DOHH2 (cell line): Measurements from ENCODE around the gene PLEKHA1.

Experiments used
- H3F3A ChIP-seq: fragments of 200-600 bp; sonication (generic), shearing (Covaris generic); 2 replicates; pipeline ENCODE4 v1.6.0; 2016; ENCODE audit warnings: antibody characterized with exemption, mild to moderate bottlenecking; ENCODE audit not compliant: control insufficient read depth, insufficient read depth
- H3K27ac ChIP-seq: fragments of 200-600 bp; sonication (generic); 2 replicates; pipeline ENCODE4 v1.5.1; 2014; ENCODE audit warnings: low read depth, mild to moderate bottlenecking, low read length, moderate library complexity
- H3K27me3 ChIP-seq: fragments of 200-600 bp; sonication (generic); 2 replicates; pipeline ENCODE4 v1.6.1; 2014; ENCODE audit warnings: mild to moderate bottlenecking, low read length, mixed read lengths; ENCODE audit not compliant: control insufficient read depth
- H3K36me3 ChIP-seq: fragments of 200-600 bp; sonication (generic); 2 replicates; pipeline ENCODE4 v1.6.1; 2014; ENCODE audit warnings: mild to moderate bottlenecking, low read length, moderate library complexity, mixed read lengths; ENCODE audit not compliant: control insufficient read depth
- H3K4me1 ChIP-seq: fragments of 200-600 bp; sonication (generic); 2 replicates; pipeline ENCODE4 v1.6.1; 2014; ENCODE audit warnings: mild to moderate bottlenecking, low read length, mixed read lengths; ENCODE audit not compliant: control insufficient read depth
- H3K4me2 ChIP-seq: fragments of 200-600 bp; sonication (generic); 2 replicates; pipeline ENCODE4 v1.6.0; 2014; ENCODE audit warnings: mild to moderate bottlenecking, low read length, moderate library complexity
- H3K4me3 ChIP-seq: fragments of 200-600 bp; sonication (generic); 2 replicates; pipeline ENCODE4 v1.5.1; 2014; ENCODE audit warnings: mild to moderate bottlenecking, low read length, mixed read lengths
- H3K79me2 ChIP-seq: fragments of 200-600 bp; sonication (generic); 2 replicates; pipeline ENCODE4 v1.6.1; 2014; ENCODE audit warnings: mild to moderate bottlenecking, low read length, mixed read lengths; ENCODE audit not compliant: control insufficient read depth
- H3K9me2 ChIP-seq: fragments of 200-600 bp; sonication (generic); replicated peaks from 2 replicates; pipeline ENCODE4 v1.6.1; 2014; ENCODE audit warnings: mild to moderate bottlenecking, low read length, mixed read lengths; ENCODE audit not compliant: control insufficient read depth
- H3K9me3 ChIP-seq: fragments of 200-600 bp; sonication (generic); 2 replicates; pipeline ENCODE4 v1.6.1; 2014; ENCODE audit warnings: antibody characterized with exemption, low read length, mixed read lengths; ENCODE audit not compliant: control insufficient read depth, insufficient read depth
- H4K20me1 ChIP-seq: fragments of 200-600 bp; sonication (generic); 2 replicates; pipeline ENCODE4 v1.6.0; 2014; ENCODE audit warnings: low read depth, mild to moderate bottlenecking, antibody characterized with exemption, low read length, moderate library complexity; ENCODE audit not compliant: control insufficient read depth, insufficient read depth
- CTCF ChIP-seq: fragments of 200-600 bp; sonication (generic); IDR thresholded peaks from one replicate; pipeline ENCODE4 v1.5.1; 2014; ENCODE audit warnings: antibody characterized with exemption, mild to moderate bottlenecking, low read depth, low read length; ENCODE audit not compliant: poor library complexity, severe bottlenecking
- EZH2phosphoT487 ChIP-seq: fragments of 200-600 bp; sonication (generic); IDR thresholded peaks from 2 replicates; pipeline ENCODE4 v1.6.1; 2017; ENCODE audit warnings: borderline replicate concordance, mild to moderate bottlenecking, antibody characterized with exemption, low read length, moderate library complexity, mixed read lengths

Gene PLEKHA1

GRCh38 chr10:122338609-122339441 is 35.7 kb upstream of the PLEKHA1 start:
- Histone ChIP-seq H3K27me3 (peaks cover 7% of the 10 kb centered on the region; the same call in 1 of the 2 replicates), H3K27ac (no peak overlapping the region), H3K9me2 (no peaks in the 10 kb centered on the region), H3K9me3 (no peaks in the 10 kb centered on the region), H3K4me2 (no peak overlapping the region), H4K20me1 (no peaks in the 10 kb centered on the region), H3K4me1 (peaks cover 14% of the 10 kb centered on the region), H3K4me3 (no peak overlapping the region), H3F3A (no peaks in the 10 kb centered on the region), H3K36me3 (no peaks in the 10 kb centered on the region), H3K79me2 (no peaks in the 10 kb centered on the region)
- no peak for TF ChIP-seq EZH2phosphoT487
- no peak for TF ChIP-seq CTCF

- H3K9me3 ChIP-seq: no peaks in the 10 kb centered on the region
Observed at GRCh38 chr10:122341141-122341810, 33.2 kb upstream of the PLEKHA1 start.

GRCh38 chr10:122342293-122343134 is 32.0 kb upstream of the PLEKHA1 start:
- Histone ChIP-seq H3K9me2 (no peaks in the 10 kb centered on the region), H3K27me3 (0 out of 2 replicates have a peak, but pooled peaks cover 4% of the 10 kb centered on the region), H3K4me3 (no peak overlapping the region), H3K4me2 (peak overlapping the region; percentile 33), H3K9me3 (no peaks in the 10 kb centered on the region), H3K4me1 (peaks cover 19% of the 10 kb centered on the region), H3K36me3 (no peaks in the 10 kb centered on the region), H3K27ac (no peak overlapping the region), H3K79me2 (no peaks in the 10 kb centered on the region), H3F3A (no peaks in the 10 kb centered on the region), H4K20me1 (no peaks in the 10 kb centered on the region)
- no peak for TF ChIP-seq EZH2phosphoT487
- TF ChIP-seq CTCF: peak; percentile 84

More at GRCh38 chr10:122341141-122341810, 33.2 kb upstream of the PLEKHA1 start:
- Histone ChIP-seq H3K27ac (no peak overlapping the region), H3K4me1 (peaks cover 16% of the 10 kb centered on the region), H3K27me3 (0 out of 2 replicates have a peak, but pooled peaks cover 4% of the 10 kb centered on the region), H3K36me3 (no peaks in the 10 kb centered on the region), H3F3A (no peaks in the 10 kb centered on the region), H3K79me2 (no peaks in the 10 kb centered on the region), H3K9me2 (no peaks in the 10 kb centered on the region), H4K20me1 (no peaks in the 10 kb centered on the region), H3K4me2 (no peak overlapping the region), H3K4me3 (no peak overlapping the region)
- no peak for TF ChIP-seq CTCF
- no peak for TF ChIP-seq EZH2phosphoT487
